Choroid plexus epithelial cell (primary cell): ENCODE data around the gene LARGE2.

ENCODE experiments used
- DNase-seq: peaks from one replicate; pipeline ENCODE4 v3.0.0-alpha.2; 2010; ENCODE audit warnings: low read depth
- H3K4me3 ChIP-seq: 2 replicates; pipeline ENCODE4 v1.5.1; 2011; ENCODE audit warnings: low read depth, mild to moderate bottlenecking, control low read depth, low read length, moderate library complexity
- TF ChIP-seq, protein P1 (sequence below): conservative IDR thresholded peaks from 2 replicates; pipeline ENCODE4 v1.5.1; 2011; ENCODE audit warnings: low read depth, mild to moderate bottlenecking, control low read depth, inconsistent platforms, low read length, moderate library complexity

Gene LARGE2

DNA sequence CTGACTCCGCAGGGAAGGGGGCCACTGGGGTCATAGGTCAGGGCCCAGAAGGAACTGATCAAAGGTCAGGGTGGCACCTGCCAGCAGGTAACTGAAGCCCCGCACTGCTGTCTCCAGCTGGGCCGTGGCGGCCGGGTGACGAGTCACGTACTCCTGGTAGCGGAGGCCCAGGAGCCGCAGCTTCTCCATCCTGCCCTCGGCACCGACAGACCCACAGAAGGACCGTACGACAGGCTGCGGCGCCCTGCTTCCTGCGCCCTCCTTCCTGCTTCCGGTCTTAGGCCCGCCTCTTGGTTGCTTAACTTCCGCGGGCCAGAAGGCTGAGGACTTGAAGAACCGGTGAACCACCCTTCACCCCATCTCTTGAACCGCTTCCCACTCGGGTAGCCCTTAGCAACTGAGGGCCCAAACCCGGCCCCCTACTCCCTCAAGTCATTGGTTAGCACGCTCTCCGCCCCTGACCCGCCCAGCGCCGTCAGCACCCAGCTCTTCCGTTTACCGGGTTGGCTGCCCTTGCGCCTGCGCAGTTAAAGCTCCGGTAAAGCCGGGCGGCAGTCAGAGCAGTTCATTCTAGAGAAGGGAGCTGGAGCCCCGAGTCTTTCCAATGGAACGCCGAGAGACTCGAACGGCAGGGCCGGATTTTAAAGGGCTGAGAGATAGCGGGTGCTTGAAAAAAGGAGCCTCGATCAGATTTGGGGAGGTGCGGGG, 4.7 kb upstream of the LARGE2 start, which contains the start of gene PEX16:
TSS of gene PEX16 (minus strand) at position 255 of the 708 bp plus-strand sequence. CDS start at position 189, 66 bp downstream.
- peak; percentile 100 for DNase-seq
- peak within 1 kb of the TSS; percentile 99 for H3K4me3 ChIP-seq
- TF ChIP-seq, protein P1, sequence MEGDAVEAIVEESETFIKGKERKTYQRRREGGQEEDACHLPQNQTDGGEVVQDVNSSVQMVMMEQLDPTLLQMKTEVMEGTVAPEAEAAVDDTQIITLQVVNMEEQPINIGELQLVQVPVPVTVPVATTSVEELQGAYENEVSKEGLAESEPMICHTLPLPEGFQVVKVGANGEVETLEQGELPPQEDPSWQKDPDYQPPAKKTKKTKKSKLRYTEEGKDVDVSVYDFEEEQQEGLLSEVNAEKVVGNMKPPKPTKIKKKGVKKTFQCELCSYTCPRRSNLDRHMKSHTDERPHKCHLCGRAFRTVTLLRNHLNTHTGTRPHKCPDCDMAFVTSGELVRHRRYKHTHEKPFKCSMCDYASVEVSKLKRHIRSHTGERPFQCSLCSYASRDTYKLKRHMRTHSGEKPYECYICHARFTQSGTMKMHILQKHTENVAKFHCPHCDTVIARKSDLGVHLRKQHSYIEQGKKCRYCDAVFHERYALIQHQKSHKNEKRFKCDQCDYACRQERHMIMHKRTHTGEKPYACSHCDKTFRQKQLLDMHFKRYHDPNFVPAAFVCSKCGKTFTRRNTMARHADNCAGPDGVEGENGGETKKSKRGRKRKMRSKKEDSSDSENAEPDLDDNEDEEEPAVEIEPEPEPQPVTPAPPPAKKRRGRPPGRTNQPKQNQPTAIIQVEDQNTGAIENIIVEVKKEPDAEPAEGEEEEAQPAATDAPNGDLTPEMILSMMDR = no peak

DNA sequence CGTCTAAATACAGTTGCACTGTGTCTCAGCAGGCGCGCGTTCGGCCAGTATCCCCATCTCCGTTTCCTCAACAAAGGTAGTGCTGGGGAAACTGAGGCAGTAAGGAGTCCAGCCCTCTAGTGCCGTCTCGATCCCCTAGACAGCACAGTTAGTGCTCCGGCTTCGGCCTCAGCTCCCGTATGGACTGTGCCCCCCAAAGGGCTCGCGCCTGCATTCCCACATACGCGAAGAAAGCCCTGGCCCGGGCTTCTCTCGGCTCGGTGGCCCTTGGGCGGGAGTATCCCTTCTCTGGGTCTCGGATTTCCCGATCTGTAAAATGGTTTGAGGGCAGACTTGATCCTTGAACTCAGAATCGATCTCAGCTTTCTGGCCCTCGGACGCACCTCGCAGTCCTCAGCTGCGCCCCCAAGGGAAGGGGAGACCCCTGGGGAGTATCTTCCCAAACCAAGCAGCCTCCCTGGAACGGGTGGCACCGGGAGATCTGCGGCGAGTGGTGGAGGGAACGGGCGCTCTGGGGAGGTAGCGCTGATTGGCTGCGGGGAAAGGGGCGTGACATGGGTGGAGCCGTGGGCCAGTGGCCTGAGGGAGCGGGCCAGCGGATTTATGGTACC, 4.0 kb upstream of the LARGE2 start:
- TF ChIP-seq, protein P1 = no peak
- H3K4me3 ChIP-seq = peak overlapping the region; percentile 99

DNA sequence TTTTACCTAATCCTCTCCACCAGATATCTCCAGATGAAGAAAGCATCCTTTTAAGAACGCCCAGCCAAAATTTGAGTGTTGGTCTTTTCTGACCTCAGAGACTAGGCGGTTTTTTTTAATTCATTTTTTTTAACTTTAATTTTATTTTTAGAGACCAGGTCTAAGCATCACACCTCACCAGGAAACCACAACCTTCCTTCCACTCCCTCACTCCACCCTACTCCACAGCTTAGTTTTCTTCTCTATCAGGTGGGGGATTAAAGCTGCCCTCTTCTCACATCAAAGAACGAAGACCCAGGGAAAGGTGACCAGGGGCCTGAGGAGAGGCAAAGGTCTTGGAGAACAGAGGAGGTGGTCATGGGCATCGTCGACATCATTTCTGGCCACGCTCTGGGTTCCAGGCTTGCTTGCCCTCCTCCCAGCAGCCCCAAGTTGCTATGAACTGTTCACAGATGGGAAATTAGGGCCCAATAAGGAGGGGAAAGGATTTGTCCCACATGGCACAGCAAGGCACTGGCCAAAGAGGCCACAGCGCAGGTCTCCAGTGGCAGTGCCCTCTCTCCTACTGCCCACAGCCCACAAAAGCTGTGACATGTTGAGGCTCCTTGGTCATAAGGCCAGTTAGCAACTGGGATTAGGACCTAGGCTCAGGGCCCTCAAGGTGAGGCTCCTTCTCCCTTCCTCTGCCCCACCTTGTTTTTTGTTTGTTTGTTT, 3.3 kb upstream of the LARGE2 start:
- TF ChIP-seq, protein P1 = no peak
- peak overlapping the region; percentile 99 for H3K4me3 ChIP-seq
- no peak for DNase-seq

More for the DNA sequence above, 4.0 kb upstream of the LARGE2 start:
- peak; percentile 78 for DNase-seq

DNA sequence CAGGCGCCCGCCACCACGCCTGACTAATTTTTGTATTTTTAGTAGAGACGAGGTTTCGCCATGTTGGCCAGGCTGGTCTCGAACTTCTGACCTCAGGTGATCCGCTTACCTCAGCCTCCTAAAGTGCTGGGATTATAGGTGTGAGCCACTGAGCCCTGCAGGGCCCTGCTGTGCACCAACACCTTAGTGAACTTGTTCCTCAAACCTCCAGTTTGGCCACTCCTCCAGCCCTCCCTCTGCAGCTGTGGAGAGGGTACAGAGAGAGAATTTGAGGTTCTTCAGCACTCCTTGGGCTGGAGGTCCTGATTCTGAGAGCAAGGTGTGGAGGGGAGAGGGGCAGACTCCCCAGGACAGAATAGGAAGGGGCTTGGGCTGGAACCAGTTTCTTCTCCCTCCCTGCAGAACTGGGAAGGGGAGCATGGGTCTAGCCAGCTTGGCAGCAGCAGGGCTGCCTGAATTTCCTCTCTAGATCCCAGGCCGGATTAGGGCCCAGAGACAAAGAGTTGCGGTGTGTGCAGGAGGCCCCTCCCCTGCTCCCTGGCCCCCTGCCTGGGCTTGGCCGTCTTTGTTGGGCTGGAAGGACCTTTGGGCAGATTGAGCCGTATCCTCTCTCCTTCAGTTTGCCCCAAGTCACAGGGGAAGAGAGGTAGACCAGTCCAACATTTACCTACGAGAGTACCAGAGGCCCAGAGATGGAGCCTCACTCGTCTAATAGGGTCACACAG, 2.5 kb upstream of the LARGE2 start:
- DNase-seq = no peak
- TF ChIP-seq, protein P1 = no peak
- H3K4me3 ChIP-seq = no peak overlapping the region

DNA sequence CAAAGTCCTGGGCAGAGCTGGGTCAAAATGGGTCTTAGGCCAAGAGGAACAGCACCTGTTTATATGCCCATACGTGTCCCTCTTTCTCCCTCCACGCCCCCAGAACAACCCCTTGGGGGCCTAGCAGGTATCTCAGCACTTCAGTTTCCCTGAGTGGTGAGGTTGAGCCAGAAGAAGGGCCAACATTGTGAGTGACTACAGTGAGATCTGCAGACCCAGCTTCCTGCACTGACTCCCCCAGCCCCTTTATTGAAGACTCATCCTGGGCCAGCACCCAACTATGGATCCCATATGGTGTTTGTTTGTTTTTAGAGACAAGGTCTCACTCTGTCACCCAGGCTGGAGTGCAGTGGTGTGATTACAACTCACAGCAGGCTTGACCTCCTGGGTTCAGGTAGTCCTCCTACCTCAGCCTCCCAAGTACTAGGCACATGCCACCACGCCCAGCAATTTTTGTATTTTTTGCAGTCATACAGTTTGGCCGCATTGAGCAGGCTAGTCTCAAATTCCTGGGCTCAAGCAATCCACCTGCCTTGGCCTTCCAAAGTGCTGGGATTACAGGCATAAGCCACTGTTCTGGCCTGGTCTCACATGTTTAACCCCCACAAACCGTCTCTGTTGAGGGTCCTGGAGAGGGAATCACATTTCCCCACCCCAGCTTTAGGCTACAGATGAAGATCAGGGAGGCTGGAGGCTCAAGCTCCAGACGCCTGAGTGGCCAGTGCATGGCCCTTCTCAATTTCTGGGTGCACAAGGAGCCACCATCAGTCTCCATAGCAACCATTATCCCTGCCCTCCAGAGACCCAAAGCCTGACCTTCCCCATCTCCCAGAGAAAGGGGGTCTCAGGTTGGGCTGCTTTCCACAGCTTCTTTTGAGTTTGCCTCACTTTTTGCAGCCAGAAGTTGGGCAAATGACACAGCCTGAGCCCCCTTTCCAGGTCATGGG, 1.7 kb upstream of the LARGE2 start:
- no peak for DNase-seq
- TF ChIP-seq, protein P1 = no peak

More for the DNA sequence above, 1.7 kb upstream of the LARGE2 start:
- no peak overlapping the region for H3K4me3 ChIP-seq
